ENCODE results near the gene KRT27.

- TF ChIP-seq CTCF (IDR thresholded peaks at IDR 0.05) = no peak
- TF ChIP-seq POLR2A (IDR thresholded peaks at IDR 0.05) = no peak
These were observed 54.7 kb downstream of the KRT27 start for GRCh38 chr17:40727447-40728231.

Measured in Peyer's patch (tissue), 4 donors.